NCI-H345 treated with DMSO at 0.1 percent for 48 hours (cell line): Measurements from ENCODE around the gene DDX56.

Source experiments
- DNase-seq: peaks from one replicate; lab custom pipeline; 2025; ENCODE audit not compliant: unreplicated experiment; lab: John Stamatoyannopoulos, UW

DDX56 gene

DNA sequence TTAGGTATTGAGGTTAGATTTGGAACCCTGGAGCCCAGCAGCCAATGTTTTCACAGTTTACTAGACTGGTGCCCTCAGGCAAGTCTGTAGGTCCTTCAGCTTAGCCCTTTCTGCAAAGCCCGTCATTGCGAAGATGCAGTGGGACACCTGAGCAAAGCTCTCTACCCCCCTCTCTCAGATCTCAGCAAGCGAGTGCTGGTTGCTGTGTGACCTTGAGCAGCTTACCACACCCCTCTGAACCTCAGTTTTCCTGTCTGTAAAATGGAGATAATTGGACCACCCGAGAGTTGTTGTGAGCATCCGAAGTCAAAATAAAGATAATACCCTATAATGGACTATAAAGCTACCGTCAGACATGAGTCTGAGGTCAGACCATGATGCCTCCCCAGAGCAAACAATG is 36.3 kb downstream of the DDX56 start:
- no peak for DNase-seq

DNA sequence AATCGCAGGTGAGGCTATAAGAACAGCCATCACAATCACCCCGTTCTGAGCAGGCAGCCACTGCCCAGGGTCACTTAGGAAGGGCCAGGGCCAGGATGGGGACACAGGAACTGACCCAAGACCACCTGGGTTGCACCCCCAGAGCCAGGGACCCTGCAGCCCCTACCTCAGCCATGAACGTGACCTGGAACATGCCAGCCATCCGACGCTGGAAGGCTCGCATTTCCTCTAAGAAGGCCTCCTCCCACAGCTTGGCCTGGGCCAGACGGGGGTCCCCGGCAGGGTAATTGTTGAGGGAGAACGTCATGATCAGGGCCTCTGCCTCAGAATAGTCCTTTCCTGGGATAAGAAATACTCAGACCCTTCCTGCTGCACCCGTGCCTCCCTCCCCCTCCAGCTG is 37.6 kb downstream of the DDX56 start:
- no peak for DNase-seq

DNA sequence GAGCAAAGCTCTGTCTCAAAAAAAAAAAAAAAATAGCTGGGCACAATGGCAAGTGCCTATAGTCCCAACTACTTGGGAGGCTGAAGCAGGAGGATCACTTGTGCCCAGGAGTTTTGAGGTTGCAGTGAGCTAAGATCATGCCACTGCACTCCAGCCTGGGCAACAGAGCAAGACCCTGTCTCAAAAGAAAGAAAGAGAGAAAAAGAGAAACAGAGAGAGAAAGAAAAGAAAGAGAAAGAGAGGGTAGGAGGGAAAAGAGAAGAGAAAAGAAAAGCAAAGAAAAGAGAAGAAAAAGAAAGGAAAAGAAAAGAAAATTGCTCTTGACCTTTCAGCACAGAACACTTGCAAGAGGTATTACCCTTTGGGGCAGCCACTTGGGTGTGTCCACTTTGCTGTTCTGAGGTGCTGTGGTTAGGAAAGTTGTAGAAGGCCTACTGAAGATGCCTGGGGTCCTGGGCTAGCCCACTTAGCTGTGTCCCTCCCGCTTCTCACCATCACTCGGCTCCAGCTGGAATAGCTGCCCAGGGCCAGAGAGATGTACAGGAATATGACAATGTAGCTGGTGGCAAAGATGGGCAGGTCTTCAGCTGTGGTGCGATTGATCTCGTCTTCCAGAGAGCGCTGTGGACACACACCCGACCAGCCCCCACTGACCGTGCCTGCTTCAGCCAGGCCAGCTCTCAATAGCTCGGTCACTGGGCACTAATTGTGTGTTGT is 38.2 kb downstream of the DDX56 start:
- no peak for DNase-seq

DNA sequence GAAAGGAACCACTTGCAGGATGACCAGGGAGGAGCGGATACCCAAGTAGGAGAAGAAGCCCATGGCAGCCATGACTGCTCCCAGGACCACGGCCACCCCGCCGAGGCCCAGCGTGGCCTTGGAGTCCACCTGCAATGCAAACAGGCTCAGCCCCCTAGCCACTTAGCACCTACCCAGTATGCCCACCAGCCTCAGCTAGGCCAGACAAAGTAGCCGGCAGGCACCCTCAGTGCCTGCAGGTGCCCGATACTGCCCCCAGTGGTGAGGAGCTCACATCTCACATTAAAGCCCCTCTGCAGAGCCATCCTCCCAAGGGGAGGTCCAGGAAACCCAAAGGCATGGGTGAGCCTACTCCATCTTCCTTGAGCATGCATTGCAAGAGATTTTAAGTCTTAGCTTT is 39.2 kb downstream of the DDX56 start:
- no peak for DNase-seq

DNA sequence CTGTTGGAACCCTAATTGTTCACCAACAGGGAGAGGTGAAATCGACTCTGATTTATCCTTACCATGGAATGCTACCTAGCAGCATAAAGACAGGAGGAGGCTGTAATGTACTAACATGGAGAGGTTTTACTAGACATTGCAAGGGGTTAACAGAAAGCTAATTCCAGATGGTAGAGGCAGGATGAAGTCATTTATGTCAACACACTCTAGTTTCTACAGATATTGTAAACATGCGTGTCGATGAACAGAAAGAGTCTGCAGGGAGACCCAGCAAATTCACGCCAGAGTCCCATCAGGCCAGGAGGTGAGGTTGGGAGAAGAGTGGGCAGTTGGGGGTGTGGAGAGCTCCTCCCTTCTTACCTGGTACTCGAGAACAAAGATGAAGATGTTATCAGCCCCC is 39.6 kb downstream of the DDX56 start:
- DNase-seq = no peak

DNA sequence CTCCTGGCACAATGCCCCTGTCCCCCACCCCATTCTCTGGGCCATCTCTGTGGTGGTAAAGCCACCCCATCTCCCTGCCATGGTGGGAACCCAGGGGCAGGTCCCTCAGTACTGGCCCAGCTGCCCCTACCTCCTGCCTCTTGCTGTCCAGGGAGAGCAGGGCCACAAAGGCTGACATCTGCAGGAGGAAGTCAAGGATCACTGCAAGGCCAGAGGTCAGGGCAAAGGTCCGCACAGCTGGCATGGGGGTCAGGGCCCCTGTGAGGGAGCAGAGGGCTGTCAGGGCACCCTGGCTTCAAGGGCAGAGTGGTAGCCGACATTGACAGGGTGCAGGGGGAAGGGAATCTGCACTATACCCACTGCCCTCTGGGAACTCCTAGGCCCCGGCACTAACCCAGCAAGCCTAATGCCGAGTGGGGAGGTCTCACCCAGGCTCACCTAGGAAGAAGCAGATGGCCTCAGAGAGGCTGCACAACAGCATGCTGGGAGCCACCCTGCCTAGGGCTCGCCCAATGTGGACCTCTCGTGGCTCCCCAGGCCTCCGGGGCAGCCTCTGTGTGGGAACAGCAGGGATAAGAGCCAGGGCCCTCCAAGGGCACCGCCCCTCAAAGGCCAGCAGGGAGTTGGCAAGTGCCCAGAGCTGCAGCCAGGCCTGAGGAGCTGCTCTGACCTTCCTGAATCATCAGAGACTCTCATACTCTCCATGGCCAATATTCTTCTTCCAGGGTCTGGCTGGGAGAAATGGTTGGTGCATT is 40.2 kb downstream of the DDX56 start:
- no peak for DNase-seq

DNA sequence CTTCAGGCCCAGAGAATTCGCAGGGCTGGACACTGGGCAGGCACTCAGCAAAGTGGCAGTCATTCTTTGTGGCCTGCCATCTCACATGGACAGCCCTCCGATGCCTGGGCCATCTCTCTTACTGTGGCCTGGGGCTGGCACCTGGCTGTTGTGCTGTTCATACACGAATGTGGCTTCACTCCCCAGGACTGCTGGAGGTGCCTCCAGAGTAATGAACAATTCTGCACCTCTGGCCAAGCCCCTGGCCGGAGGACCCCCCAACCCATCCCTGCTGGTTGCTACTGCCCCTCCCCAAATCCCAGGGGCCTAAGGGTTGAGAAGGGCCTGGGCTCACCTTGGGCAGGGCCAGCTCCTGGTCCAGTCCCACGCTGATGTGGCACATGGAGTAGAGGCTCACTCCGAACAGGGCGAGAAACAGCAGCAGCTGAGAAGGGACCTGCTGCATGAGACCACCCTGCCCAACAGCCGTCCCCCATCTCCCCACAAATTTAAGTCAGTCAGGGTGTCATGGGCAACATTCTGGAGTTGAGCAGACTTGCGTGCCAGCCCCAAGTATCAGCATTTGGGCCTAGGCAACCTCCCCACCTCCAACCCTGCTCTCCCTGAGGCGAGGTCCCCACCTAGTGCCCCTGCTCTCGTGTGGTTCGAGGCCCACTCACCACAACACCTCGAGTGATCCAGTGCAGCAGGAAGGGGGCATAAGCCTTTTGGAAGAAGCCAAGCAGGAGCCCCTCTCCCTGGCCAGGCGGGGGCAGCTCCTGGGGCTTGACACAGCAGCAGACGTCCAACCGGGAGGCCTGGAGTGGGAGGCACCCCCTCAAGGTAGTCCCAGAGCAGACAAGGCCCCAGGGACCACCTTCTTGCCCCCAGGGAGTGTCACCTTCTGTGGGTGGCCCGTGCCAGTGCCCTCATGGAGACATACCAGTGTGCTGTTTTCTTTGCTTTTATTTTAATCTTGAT is 42.0 kb downstream of the DDX56 start:
- DNase-seq = no peak

DNA sequence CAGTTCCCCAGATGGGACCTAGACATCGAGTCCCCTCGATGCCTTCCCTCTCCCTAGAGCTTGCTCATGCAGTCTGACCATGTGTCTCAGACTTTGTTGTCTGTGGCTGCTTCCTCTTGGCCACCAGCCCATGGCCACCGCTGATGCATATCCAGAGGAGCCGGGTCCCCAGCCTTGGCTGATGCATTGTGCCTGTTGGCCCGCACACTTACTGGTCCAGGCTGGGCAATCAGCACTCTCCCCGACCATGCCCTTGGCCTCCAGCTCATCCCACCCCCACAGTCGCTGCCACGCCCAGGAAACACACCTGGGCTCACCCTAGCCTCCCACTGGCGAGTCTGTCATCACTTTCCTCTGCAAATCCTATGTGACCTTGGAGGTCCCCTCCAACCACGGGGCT is 42.7 kb downstream of the DDX56 start:
- DNase-seq = no peak

DNA sequence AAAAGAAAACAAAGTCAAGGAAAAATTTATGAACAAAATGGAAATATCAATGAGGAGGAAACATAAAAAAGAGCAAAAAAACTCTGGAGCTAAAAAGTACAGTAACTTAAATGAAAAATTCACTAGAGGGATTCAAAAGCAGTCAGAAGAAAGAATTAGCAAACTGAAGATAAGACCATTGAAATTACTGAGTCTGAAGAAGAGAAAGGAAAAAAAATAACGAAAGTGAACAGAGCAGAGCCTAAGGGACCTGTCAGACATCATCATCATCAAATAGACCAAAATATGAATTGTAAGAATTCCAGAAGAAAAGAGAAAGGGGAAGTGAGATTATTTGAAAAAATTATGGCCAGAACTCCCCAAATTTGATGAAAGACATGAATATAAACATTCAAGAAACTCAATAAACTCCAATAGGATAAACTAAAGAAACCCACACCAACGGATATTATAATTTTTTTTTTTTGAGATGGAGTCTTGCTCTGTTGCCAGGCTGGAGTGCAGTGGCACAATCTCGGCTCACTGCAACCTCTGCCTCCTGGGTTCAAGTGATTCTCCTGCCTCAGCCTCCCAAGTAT is 48.8 kb downstream of the DDX56 start:
- no peak for DNase-seq

DNA sequence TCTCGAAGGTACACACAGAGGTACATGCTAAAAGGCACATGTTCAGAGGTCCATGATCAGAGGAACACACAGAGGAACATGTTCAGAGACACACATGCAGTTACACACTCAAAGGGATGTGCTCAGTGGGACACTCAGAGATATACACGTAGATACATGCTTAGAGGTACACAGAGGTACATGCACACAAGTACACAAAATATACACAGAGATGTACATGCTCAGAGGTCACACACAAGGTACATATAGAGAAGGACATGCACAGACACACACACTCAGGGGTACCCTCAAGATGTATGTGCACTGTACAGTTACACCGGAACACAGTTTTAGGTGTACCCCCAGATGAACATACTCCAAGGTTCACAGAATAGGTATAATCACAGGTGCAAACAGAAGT is 51.4 kb downstream of the DDX56 start:
- DNase-seq = no peak

DNA sequence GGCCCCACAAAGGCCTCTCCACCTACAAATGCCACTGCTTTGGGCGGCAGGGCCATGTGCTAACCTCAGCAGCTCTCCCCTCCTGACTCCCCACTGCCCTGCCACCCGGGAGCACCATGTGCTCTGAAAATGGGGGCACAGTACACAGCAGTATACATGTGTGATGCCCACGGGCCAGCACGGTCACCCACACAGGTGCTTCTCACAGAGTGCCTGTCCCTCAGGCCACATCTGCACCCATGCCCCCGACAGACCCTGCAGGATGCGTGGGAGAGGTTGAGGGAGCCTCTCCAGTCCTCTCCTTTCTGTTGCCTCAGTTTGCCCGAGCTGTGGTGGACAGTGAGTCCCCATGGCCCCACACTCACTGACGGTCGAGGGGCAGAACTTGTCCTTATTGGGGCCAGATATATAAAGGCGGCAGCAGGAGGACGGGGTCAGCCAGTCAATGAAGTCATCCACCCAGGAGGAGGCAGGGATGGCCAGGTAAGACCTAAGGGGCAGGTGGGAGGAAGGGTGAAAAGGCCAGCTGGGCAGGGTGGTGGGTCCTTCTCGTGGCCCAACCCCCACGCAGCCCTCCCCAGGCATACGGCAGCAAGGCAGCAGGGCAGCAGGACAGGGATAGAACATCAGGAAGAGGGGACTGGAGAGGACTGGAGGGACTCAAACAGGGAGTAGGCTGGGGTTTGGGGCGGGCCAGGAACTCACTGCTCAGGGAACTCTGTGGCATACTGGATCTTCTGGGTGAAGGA is 52.2 kb downstream of the DDX56 start:
- DNase-seq = no peak

DNA sequence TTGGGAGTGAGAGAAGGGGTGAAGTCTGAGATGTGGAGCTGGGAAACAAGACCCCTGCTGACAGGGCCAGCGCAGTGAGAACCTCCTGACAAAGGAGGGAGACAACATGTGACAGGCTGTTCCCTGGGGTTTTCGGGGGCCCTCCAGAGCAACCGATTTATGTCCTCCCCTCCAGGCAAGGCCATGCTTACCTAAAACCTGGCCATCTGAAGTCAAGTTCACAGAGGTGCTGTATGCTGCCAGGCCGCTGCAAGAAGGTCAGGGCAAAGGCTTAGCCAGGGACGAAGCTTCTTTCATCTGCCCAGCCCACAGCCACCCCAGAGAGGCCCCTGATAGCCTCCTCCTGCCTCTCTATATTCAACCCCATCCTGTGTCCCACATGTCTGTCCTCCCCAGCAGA is 53.1 kb downstream of the DDX56 start:
- DNase-seq = no peak

DNA sequence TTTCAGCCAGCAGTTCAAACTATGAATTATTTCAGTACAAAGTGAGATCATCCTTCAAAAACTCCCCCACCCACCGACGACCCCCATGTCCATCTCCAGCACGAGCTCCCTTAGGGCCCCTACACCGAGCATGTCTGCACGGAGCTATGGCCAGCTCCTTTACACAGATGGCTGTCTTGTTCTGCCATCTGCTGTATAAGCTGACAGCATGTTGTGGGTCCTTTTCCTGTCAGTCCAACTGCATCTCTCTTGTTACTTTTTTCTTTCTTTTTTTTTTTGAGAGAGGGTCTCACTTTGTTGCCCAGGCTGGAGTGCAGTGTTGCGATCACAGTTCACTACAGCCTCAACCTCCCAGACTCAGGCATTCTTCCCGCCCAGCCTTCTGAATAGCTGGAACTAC is 54.2 kb downstream of the DDX56 start:
- no peak for DNase-seq

DNA sequence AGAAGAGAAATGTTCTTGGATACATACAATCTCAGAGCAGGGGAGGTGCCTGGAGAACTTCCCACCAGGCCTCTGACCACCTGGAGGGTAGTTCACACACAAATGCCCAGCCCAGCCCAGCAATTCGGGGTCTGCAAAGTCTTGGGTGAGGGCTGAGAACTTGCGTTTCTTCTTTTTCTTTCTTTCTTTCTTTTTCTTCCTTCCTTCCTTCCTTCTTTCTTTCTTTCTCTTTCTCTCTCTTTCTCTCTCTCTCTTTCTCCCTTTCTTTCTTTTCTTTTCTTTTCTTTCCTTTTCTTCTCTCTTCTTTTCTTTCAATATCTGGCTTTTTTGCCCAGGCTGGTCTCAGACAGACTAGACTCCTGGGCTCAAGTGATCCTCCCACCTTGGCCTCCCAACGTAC is 54.9 kb downstream of the DDX56 start:
- no peak for DNase-seq

DNA sequence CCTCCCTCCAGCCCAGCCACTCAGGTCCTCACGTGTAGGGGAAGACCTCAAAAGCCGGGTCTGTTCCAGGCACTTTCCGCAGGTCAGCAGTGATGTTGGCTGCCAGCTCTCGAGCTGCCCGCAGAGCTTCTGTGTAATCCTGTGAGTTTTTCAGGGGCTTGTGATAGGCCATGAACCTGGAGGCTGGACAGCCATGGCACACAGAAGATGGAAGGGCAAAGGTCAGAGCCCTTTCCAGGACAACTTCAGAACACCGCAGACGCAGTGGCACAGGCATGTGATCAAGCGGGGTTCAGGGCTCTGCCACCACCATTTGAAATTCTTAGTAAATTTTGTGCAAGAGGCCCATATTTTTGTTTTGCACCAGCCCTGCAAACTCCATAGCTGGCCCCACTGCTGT is 56.5 kb downstream of the DDX56 start:
- no peak for DNase-seq
